HCEC 1CT (cell line): Measurements from ENCODE around the gene NUDT12.
A peak's percentile ranks its signal among the peaks of the same experiment; 100 is the strongest.

ENCODE experiments used
- DNase-seq: peaks from one replicate; pipeline ENCODE4 v3.0.0-alpha.2; 2017

Gene NUDT12

GRCh38 chr5:103562453-103563157 is at the start of gene NUDT12:
Gene NUDT12, minus strand, starts transcription at chr5:103562789. Its CDS starts 2,541 bp downstream, at chr5:103560248.
- peak; percentile 84 for DNase-seq

GRCh38 chr5:103607346-103607745 is 44.8 kb upstream of the NUDT12 start:
- no peak for DNase-seq

- DNase-seq, result no peak
These were observed 42.7 kb upstream of the NUDT12 start for GRCh38 chr5:103605277-103605676.

- DNase-seq, result no peak
These were observed 39.8 kb upstream of the NUDT12 start for GRCh38 chr5:103602438-103602837.

- no peak for DNase-seq
These were observed 38.7 kb upstream of the NUDT12 start for GRCh38 chr5:103601314-103601713.

GRCh38 chr5:103600086-103600485 is 37.5 kb upstream of the NUDT12 start:
- DNase-seq, result no peak

GRCh38 chr5:103598997-103599566 is 36.5 kb upstream of the NUDT12 start:
- DNase-seq, result no peak

GRCh38 chr5:103590221-103590620 is 27.6 kb upstream of the NUDT12 start:
- DNase-seq, result no peak

GRCh38 chr5:103589776-103590175 is 27.2 kb upstream of the NUDT12 start:
- no peak for DNase-seq

- peak; percentile 19 for DNase-seq
These were observed 26.8 kb upstream of the NUDT12 start for GRCh38 chr5:103589357-103589756.

GRCh38 chr5:103587185-103587748 is 24.7 kb upstream of the NUDT12 start:
- peak; percentile 43 for DNase-seq

- peak; percentile 57 for DNase-seq
These were observed 19.8 kb upstream of the NUDT12 start for GRCh38 chr5:103582364-103582763.

- no peak for DNase-seq
These were observed 10.8 kb upstream of the NUDT12 start for GRCh38 chr5:103573411-103573810.

GRCh38 chr5:103572454-103572853 is 9.9 kb upstream of the NUDT12 start:
- DNase-seq, result no peak

- DNase-seq, result no peak
These were observed 9.1 kb upstream of the NUDT12 start for GRCh38 chr5:103571730-103572129.

GRCh38 chr5:103569313-103570060 is 6.9 kb upstream of the NUDT12 start:
- peak; percentile 56 for DNase-seq

- DNase-seq, result no peak
These were observed 3.1 kb upstream of the NUDT12 start for GRCh38 chr5:103565719-103566118.

- DNase-seq, result peak; percentile 1
These were observed 720 bp downstream of the NUDT12 start for GRCh38 chr5:103561685-103562452.

GRCh38 chr5:103560826-103561225 is 1.8 kb downstream of the NUDT12 start:
- DNase-seq, result no peak

- DNase-seq, result no peak
These were observed 15.7 kb downstream of the NUDT12 start for GRCh38 chr5:103546858-103547257.

GRCh38 chr5:103542441-103542840 is 20.1 kb downstream of the NUDT12 start:
- DNase-seq, result no peak

- no peak for DNase-seq
These were observed 21.0 kb downstream of the NUDT12 start for GRCh38 chr5:103541569-103541968.

GRCh38 chr5:103541114-103541513 is 21.5 kb downstream of the NUDT12 start:
- DNase-seq, result no peak
